BLaER1 (cell line): ENCODE measurements around the gene TPSB2.
"Not testable (repeated sequence)": the region's sequence is repeated elsewhere in the genome, so short reads cannot be mapped to it uniquely, and the experiment has no call there.

Source experiments
- H3K27ac ChIP-seq: shearing (Covaris generic); formaldehyde crosslinking; 2 replicates; pipeline ENCODE4 v1.8.1; 2022
- H3K27me3 ChIP-seq: shearing (Covaris generic); formaldehyde crosslinking; 2 replicates; pipeline ENCODE4 v1.8.1; 2022
- H3K36me3 ChIP-seq: shearing (Covaris generic); formaldehyde crosslinking; 2 replicates; pipeline ENCODE4 v1.8.1; 2022
- H3K4me1 ChIP-seq: shearing (Covaris generic); formaldehyde crosslinking; 2 replicates; pipeline ENCODE4 v1.8.1; 2022
- H3K4me2 ChIP-seq: shearing (Covaris generic); formaldehyde crosslinking; 2 replicates; pipeline ENCODE4 v1.8.1; 2022
- H3K4me3 ChIP-seq: shearing (Covaris generic); formaldehyde crosslinking; 2 replicates; pipeline ENCODE4 v1.8.1; 2022
- H3K9ac ChIP-seq: shearing (Covaris generic); formaldehyde crosslinking; 2 replicates; pipeline ENCODE4 v1.8.1; 2022
- H3K9me3 ChIP-seq: shearing (Covaris generic); formaldehyde crosslinking; 2 replicates; pipeline ENCODE4 v1.8.1; 2022
- H4K20me1 ChIP-seq: shearing (Covaris generic); formaldehyde crosslinking; 2 replicates; pipeline ENCODE4 v1.8.1; 2022
- Cebpa-rat ChIP-seq: shearing (Covaris generic); IDR thresholded peaks from 2 replicates; pipeline ENCODE4 v1.8.1; 2022

Gene TPSB2

DNA sequence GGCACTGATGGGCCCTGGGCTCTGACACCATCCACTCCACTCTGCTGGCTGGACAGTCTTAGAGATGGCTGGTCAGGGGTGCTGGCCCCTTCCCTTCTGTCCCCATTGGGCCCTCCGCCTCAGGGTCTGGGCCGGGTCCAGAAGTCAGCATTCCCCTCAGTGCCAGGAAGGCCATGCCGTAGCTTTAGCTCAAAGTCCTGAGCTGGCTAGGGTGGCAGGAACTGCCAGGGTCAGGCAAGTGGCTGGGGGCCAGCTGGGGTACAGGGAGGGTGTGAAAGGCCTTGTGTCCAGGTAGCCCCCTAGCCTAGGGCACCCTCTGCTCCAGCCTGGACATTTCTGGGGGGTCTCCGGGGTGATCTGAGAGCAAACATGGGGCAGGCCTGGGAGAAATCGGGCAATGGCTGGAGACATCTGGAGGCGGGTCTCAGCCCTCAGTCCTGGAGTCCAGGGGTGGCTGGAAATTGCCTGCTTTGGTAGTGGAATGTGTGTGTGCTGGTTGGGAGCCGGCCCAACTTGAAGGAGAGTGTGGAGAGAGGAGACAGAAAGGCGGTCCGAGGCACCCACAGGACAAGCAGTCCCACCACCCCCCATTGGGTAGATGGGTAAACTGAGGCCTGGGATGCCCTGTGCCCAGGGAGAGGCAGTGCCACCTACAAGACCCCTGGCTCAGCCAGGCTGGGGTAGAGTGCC, 37.5 kb downstream of the TPSB2 start:
- H3K27ac ChIP-seq = no peak overlapping the region
- H4K20me1 ChIP-seq = peaks cover 96% of the 10 kb centered on the region
- no peaks in the 10 kb centered on the region for H3K36me3 ChIP-seq
- no peak for TF ChIP-seq Cebpa-rat
- H3K9me3 ChIP-seq = no peaks in the 10 kb centered on the region
- no peak overlapping the region for H3K4me3 ChIP-seq
- H3K4me1 ChIP-seq = peaks cover 59% of the 10 kb centered on the region
- H3K9ac ChIP-seq = no peak overlapping the region
- peak overlapping the region; percentile 3 for H3K4me2 ChIP-seq
- H3K27me3 ChIP-seq = 0 out of 2 replicates have a peak, but pooled peaks cover 6% of the 10 kb centered on the region

DNA sequence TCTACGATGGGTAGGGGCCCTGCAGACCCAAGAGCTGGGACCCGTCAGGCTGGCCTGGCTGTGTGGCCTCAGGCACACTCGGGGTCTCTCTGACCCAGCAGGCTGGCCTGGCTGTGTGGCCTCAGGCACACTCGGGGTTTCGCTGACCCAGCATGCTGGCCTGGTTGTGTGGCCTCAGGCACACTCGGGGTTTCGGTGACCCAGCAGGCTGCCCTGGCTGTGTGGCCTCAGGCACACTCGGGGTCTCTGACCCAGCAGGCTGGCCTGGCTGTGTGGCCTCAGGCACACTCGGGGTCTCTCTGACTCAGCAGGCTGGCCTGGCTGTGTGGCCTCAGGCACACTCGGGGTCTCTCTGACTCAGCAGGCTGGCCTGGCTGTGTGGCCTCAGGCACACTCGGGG, 39.2 kb downstream of the TPSB2 start:
- not testable (repeated sequence) for H3K4me2 ChIP-seq, H3K9me3 ChIP-seq

DNA sequence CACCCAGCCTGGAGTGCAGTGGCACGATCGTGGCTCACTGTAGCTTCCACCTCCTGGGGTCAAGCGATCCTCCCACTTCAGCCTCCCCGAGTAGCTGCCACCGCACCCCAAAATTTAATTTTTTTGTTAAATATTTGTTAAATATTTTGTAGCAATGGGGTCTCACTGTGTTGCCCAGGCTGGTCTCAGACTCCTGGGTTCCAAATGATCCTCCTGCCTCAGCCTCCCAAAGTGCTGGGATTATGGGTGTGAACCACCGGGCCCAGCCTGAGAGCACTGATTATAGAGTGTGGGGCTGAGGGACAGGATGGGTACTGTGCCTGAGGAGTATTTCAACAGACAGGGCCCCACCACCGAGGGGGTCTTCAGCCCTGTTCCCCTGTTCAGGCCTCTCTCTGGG, 40.5 kb downstream of the TPSB2 start:
- H4K20me1 ChIP-seq = peaks cover 98% of the 10 kb centered on the region
- no peak overlapping the region for H3K27ac ChIP-seq
- no peak overlapping the region for H3K4me3 ChIP-seq
- H3K9ac ChIP-seq = no peak overlapping the region
- TF ChIP-seq Cebpa-rat = no peak
- 0 out of 2 replicates have a peak, but pooled peaks cover 6% of the 10 kb centered on the region for H3K27me3 ChIP-seq
- H3K9me3 ChIP-seq = no peaks in the 10 kb centered on the region
- peaks cover 62% of the 10 kb centered on the region for H3K4me1 ChIP-seq
- H3K4me2 ChIP-seq = peak overlapping the region; percentile 80
- H3K36me3 ChIP-seq = peaks cover 8% of the 10 kb centered on the region; the same call in 1 of the 2 replicates

More for the DNA sequence above, 39.2 kb downstream of the TPSB2 start:
- Histone ChIP-seq H3K4me1 (peaks cover 58% of the 10 kb centered on the region), H4K20me1 (peaks cover 96% of the 10 kb centered on the region)
- H3K27me3 ChIP-seq, H3K9ac ChIP-seq, H3K27ac ChIP-seq, H3K4me3 ChIP-seq, H3K36me3 ChIP-seq: not testable (repeated sequence)

DNA sequence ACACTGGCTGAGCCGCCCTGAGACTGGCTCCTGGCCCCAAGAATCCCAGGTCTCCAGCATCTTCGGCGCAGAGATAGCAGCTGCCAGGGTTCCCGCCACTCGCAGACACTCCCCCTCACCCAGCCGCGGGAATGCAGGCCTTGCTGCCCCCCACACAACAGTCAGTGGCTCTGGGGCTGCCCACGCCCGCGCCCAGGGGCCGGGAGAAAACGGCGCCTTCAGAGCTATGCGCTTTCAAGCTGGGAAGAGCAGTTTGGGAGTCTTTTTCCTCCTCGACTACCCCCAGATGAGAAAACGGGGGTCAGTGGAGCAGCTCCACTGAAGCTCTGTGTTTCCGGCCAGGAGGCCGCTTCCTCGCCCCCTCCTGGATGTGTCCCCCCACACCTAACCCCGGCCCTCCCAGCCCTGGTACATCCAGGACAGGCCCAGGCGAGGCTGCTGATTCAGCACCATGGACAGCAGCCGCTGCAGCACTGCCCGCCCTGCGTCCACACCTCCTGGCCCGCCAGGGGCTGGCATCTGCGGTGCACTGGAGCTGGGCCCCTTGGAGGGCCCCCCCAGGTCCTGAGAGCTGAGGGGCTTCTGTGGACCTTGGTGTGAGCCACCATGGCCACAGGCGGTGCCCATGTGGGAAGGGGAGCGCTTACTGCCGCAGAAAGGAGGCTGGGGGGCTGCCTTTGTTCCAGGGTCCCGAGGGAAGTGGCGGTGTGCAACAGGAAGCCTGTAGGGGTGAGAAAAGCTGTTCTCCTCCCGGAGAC, 41.4 kb downstream of the TPSB2 start:
- 0 out of 2 replicates have a peak, but pooled peaks cover 6% of the 10 kb centered on the region for H3K27me3 ChIP-seq
- no peak overlapping the region for H3K9ac ChIP-seq
- TF ChIP-seq Cebpa-rat = no peak
- H3K4me3 ChIP-seq = no peak overlapping the region
- no peaks in the 10 kb centered on the region for H3K9me3 ChIP-seq
- H3K4me1 ChIP-seq = peaks cover 67% of the 10 kb centered on the region
- H3K4me2 ChIP-seq = peak overlapping the region; percentile 80
- peaks cover 98% of the 10 kb centered on the region for H4K20me1 ChIP-seq
- H3K27ac ChIP-seq = no peak overlapping the region
- peaks cover 8% of the 10 kb centered on the region; the same call in 1 of the 2 replicates for H3K36me3 ChIP-seq

DNA sequence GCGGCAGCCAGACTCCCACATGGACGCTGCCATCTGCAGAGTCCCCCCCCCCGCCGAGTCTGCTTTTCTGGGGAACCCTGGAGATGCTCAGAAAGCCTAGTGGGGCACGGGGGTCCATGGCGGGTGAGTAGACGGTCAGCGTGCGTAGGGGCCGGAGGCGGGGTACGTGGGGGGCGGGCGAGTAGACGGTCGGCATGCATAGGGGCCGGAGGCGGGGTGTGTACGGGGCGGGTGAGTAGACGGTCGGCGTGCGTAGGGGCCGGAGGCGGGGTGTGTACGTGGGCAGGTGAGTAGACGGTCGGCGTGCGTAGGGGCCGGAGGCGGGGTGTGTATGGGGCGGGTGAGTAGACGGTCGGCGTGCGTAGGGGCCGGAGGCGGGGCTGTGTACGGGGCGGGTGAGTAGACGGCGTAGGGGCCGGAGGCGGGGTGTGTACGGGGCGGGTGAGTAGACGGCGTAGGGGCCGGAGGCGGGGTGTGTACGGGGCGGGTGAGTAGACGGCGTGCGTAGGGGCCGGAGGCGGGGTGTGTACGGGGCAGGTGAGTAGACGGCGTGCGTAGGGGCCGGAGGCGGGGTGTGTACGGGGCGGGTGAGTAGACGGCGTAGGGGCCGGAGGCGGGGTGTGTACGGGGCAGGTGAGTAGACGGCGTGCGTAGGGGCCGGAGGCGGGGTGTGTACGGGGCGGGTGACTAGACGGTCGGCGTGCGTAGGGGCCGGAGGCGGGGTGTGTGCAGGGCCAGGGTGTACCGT, 44.4 kb downstream of the TPSB2 start:
- H3K9ac ChIP-seq, H3K36me3 ChIP-seq, H3K4me3 ChIP-seq, H3K27ac ChIP-seq, H3K4me2 ChIP-seq, H3K9me3 ChIP-seq, H3K27me3 ChIP-seq: not testable (repeated sequence)
- Histone ChIP-seq H3K4me1 (peaks cover 83% of the 10 kb centered on the region), H4K20me1 (peaks cover 98% of the 10 kb centered on the region)

DNA sequence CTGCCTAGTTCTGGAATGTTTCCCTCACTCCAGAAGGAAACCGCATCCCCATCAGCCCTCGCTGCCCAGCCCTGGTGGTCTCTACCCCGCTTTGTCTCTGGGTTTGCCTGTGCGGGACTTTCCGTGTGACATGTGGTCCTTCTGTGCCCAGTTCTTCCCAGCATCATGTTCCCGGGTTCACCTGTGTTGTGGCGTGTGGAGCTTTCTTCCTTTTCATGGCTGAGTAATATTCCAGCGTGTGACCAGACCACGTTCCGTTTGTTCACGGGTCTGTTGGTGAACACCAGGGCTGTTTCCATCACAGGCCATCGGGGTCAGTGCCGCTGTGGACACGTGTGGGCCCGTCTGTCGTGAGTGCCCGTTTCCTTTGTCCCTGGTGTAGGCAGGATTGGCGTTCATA, 45.0 kb downstream of the TPSB2 start:
- Histone ChIP-seq H3K27ac (no peak overlapping the region), H3K4me1 (peaks cover 78% of the 10 kb centered on the region)
- no peak for TF ChIP-seq Cebpa-rat

DNA sequence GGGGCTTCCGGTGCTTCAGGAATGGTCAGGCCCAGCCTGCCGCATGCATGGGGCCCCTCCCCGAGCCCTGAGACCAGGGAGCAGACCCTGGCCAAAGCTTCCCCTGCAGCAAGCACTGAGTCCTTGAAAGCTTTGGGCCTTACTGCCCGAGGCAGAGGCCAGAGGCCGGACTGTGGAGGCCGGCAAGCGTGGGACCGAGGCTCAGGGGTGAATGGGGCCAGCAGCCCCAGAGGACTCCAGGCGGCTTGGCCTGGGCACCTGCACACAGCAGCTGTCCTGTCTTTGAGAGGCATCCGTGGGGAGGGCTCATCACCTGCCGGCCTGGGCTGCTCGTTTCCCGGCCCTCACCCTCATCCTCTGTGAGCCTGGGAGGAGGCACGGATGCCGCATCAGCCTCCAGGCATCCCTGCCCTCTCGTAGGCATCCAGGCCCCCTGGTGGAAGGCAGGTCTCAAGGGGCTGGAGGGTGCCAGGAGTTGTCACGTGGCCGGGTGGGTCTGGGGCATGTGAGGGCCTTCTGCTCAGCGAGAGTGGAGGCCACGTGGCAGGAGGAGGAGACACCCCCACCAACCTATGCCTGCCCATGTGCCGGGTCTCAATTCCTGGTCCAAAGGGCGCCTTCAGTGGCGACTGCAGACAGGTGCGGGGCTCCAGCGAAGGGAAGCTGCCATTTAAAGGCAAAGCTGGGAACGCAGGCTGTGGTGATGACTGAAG, 45.7 kb downstream of the TPSB2 start:
- peaks cover 98% of the 10 kb centered on the region for H4K20me1 ChIP-seq
- H3K27ac ChIP-seq = no peak overlapping the region
- H3K36me3 ChIP-seq = peaks cover 8% of the 10 kb centered on the region; the same call in 1 of the 2 replicates
- H3K9me3 ChIP-seq = no peaks in the 10 kb centered on the region
- no peak overlapping the region for H3K4me3 ChIP-seq
- TF ChIP-seq Cebpa-rat = no peak
- H3K4me2 ChIP-seq = peak overlapping the region; percentile 98
- H3K9ac ChIP-seq = no peak overlapping the region
- H3K27me3 ChIP-seq = 0 out of 2 replicates have a peak, but pooled peaks cover 6% of the 10 kb centered on the region
- H3K4me1 ChIP-seq = peaks cover 71% of the 10 kb centered on the region

More for the DNA sequence above, 45.0 kb downstream of the TPSB2 start:
- Histone ChIP-seq H3K4me2 (no peak overlapping the region; the same call in 1 of the 2 replicates), H3K27me3 (0 out of 2 replicates have a peak, but pooled peaks cover 6% of the 10 kb centered on the region), H3K36me3 (peaks cover 8% of the 10 kb centered on the region; the same call in 1 of the 2 replicates), H3K4me3 (no peak overlapping the region), H3K9me3 (no peaks in the 10 kb centered on the region), H3K9ac (no peak overlapping the region), H4K20me1 (peaks cover 98% of the 10 kb centered on the region)

DNA sequence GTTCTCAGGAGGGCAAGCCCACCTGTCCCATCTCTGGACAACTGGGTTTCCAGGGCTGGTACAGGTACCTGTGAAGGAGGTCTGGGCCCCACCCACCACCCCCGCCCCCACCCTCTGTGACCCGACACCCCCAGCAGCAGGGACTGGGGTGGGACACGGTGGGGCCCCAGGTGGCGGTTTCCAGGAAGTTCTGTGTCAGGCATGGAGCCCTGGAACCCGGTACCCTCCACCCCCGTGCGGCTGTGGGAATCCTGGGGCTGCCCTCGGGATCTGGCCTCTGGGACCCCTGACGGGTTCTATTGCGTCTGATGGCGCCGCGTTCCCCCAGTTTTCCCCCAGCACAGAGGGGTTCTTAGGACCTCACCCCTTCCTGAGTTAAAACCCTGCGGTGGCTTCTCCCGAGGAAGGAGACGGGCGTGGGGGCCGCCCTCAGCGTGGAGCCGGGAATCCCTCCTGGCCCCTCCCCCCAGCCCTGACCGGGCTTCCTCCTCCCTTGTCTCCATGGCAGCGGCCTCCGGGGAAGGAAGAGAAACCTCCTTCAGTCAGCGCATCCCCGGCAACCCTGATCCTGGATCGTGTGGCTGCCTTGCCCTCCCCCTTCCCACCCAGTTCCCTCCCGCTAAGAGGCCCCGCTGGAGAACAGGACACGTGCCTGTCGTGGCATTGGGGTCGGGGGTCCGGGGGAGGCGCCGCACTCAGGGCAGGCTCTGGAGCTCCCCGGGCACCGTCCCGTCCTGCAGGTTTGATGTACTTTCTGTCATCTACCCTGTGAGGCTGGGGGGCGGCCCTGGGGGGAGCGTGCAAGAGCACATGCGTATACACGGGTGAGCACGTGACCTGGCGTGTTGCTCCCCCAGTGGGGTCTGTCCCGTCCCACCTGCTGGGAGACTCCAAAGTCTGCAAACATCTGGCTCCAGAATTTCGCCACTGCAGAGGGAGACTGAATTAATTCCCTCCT, 46.8 kb downstream of the TPSB2 start:
- no peak for TF ChIP-seq Cebpa-rat
- Histone ChIP-seq H3K27me3 (0 out of 2 replicates have a peak, but pooled peaks cover 6% of the 10 kb centered on the region), H3K4me2 (peak overlapping the region; percentile 98), H4K20me1 (peaks cover 98% of the 10 kb centered on the region), H3K9ac (no peak overlapping the region; the same call in 1 of the 2 replicates), H3K4me3 (peak overlapping the region; percentile 52), H3K36me3 (peaks cover 8% of the 10 kb centered on the region; the same call in 1 of the 2 replicates), H3K27ac (peak overlapping the region; percentile 53; the same call in 1 of the 2 replicates), H3K9me3 (no peaks in the 10 kb centered on the region), H3K4me1 (peaks cover 71% of the 10 kb centered on the region)
